Smooth muscle cell (in vitro differentiated cells): ENCODE measurements around the gene YIPF4. TPM values are rescaled to one million over a fixed set of nuclear protein-coding genes. Genes with fewer than 3 reads are reported as not detected.
"Not testable (repeated sequence)": the region's sequence is repeated elsewhere in the genome, so short reads cannot be mapped to it uniquely, and the experiment has no call there.

Experiments
- DNase-seq: peaks from one replicate; lab custom pipeline; 2025; ENCODE audit not compliant: unreplicated experiment; lab: John Stamatoyannopoulos, UW
- H2AFZ ChIP-seq: fragments of 200-600 bp; sonication (generic); 2 replicates; pipeline ENCODE4 v1.6.0; 2016; ENCODE audit warnings: antibody characterized with exemption, low read depth, mild to moderate bottlenecking
- H3F3A ChIP-seq: fragments of 200-600 bp; sonication (generic); 2 replicates; pipeline ENCODE4 v1.6.0; 2017; ENCODE audit warnings: antibody characterized with exemption, low read depth
- H3K27ac ChIP-seq: fragments of 200-600 bp; sonication (generic); 2 replicates; pipeline ENCODE4 v1.5.1; 2016; ENCODE audit warnings: low read depth, mild to moderate bottlenecking
- H3K27me3 ChIP-seq: fragments of 200-600 bp; sonication (generic); 2 replicates; pipeline ENCODE4 v1.6.1; 2016; ENCODE audit warnings: low read depth, mild to moderate bottlenecking
- H3K36me3 ChIP-seq: fragments of 200-600 bp; sonication (generic); 2 replicates; pipeline ENCODE4 v1.5.1; 2016; ENCODE audit warnings: low read depth
- H3K4me1 ChIP-seq: fragments of 200-600 bp; sonication (generic); 2 replicates; pipeline ENCODE4 v1.5.1; 2016; ENCODE audit warnings: low read depth
- H3K4me2 ChIP-seq: fragments of 200-600 bp; sonication (generic); 2 replicates; pipeline ENCODE4 v1.6.0; 2016; ENCODE audit warnings: mild to moderate bottlenecking
- H3K4me3 ChIP-seq: fragments of 200-600 bp; sonication (generic); 2 replicates; pipeline ENCODE4 v1.5.1; 2016; ENCODE audit warnings: mild to moderate bottlenecking
- H3K79me2 ChIP-seq: fragments of 200-600 bp; sonication (generic); 2 replicates; pipeline ENCODE4 v1.6.0; 2016; ENCODE audit warnings: low read depth, mild to moderate bottlenecking
- H3K9ac ChIP-seq: fragments of 200-600 bp; sonication (generic); 2 replicates; pipeline ENCODE4 v1.6.0; 2016; ENCODE audit warnings: low read depth
- H3K9me3 ChIP-seq: fragments of 200-600 bp; sonication (generic); replicated peaks from 2 replicates; pipeline ENCODE4 v1.5.1; 2016; ENCODE audit warnings: low read depth
- H4K20me1 ChIP-seq: fragments of 200-600 bp; sonication (generic); 2 replicates; pipeline ENCODE4 v1.6.0; 2016; ENCODE audit warnings: low read depth
- WGBS: methylation state at CpG from one replicate; pipeline ENCODE4 v1.1.7; 2016; ENCODE audit warnings: low lambda C conversion rate; 5-methylcytosine and 5-hydroxymethylcytosine counted together
- polyA plus RNA-seq: library from polyadenylated mRNA; unstranded; fragments of >200 nt; fragmentation: Nextera tagmentation; extraction: Ambion mirVana; gene quantifications from 2 replicates; pipeline ENCODE4 v1.2.1, GENCODE V29; 2016
- total RNA-seq: library from RNA; depleted of rRNA; stranded (reverse); fragments of >200 nt; gene quantifications from 2 replicates; pipeline ENCODE4 v1.2.3, GENCODE V29; 2014
- TF ChIP-seq, protein P1 (sequence below): fragments of 200-600 bp; sonication (generic); IDR thresholded peaks from 2 replicates; pipeline ENCODE4 v1.5.1; 2017; ENCODE audit warnings: borderline replicate concordance, mild to moderate bottlenecking, antibody characterized with exemption; ENCODE audit not compliant: insufficient read depth, poor library complexity, severe bottlenecking

Gene YIPF4
- total and polyA plus RNA-seq, 2 experiments from 2014 or later, result 36.0 to 56.6 TPM

DNA sequence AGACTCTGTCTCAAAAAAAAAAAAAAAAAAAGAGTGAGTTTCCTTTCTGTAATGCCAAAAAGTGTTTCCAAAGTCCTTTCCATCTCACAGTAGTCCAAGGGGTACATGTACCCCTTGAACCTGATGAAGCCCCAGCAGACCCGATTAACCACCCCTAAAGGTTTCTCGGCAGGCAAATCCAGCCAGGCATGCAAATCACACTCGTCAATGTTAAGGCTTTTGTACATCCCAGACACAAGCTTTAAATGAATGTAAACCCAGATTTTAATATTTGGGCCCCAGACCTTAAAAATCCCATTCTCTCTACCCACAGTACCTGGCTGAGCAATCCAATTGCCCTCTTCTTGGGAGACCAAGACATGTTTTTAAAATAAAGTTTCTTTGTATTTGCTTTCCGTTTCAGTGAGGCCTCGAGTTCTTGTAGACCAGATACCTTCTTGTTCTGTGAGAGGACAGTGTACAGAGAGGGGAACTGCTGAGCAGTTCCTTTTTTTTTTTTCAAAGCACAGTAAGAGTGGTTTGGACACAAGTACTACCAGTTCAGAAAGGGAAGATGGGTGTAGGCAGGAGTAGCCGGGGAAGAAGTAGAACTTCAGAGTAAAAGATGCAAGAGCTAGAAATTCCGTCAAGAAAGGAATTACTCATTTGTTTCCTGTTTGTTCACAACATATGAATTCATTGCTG lies 13.1 kb upstream of the YIPF4 start, which contains the start of gene NLRC4:
Gene NLRC4, minus strand, starts transcription at position 465 of the 684 bp plus-strand sequence. CDS start 8,111 bp downstream, outside the sequence.
- H4K20me1 ChIP-seq, result no peaks in the 10 kb centered on the region
- no peak within 1 kb of the TSS for H3K27ac ChIP-seq
- TF ChIP-seq, protein P1, sequence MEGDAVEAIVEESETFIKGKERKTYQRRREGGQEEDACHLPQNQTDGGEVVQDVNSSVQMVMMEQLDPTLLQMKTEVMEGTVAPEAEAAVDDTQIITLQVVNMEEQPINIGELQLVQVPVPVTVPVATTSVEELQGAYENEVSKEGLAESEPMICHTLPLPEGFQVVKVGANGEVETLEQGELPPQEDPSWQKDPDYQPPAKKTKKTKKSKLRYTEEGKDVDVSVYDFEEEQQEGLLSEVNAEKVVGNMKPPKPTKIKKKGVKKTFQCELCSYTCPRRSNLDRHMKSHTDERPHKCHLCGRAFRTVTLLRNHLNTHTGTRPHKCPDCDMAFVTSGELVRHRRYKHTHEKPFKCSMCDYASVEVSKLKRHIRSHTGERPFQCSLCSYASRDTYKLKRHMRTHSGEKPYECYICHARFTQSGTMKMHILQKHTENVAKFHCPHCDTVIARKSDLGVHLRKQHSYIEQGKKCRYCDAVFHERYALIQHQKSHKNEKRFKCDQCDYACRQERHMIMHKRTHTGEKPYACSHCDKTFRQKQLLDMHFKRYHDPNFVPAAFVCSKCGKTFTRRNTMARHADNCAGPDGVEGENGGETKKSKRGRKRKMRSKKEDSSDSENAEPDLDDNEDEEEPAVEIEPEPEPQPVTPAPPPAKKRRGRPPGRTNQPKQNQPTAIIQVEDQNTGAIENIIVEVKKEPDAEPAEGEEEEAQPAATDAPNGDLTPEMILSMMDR, result no peak
- no peak within 1 kb of the TSS for H2AFZ ChIP-seq
- 85% methylated on average over 7 of the region's 7 CpGs for WGBS
- no peak within 1 kb of the TSS for H3K4me2 ChIP-seq
- no peaks in the 10 kb centered on the region for H3F3A ChIP-seq
- H3K9ac ChIP-seq, result no peak within 1 kb of the TSS
- H3K79me2 ChIP-seq, result no peaks in the 10 kb centered on the region
- no peaks in the 10 kb centered on the region for H3K36me3 ChIP-seq
- H3K4me1 ChIP-seq, result no peaks in the 10 kb centered on the region
- DNase-seq, result no peak
- H3K9me3 ChIP-seq, result no peaks in the 10 kb centered on the region
- no peak within 1 kb of the TSS for H3K4me3 ChIP-seq
- no peaks in the 10 kb centered on the region for H3K27me3 ChIP-seq

DNA sequence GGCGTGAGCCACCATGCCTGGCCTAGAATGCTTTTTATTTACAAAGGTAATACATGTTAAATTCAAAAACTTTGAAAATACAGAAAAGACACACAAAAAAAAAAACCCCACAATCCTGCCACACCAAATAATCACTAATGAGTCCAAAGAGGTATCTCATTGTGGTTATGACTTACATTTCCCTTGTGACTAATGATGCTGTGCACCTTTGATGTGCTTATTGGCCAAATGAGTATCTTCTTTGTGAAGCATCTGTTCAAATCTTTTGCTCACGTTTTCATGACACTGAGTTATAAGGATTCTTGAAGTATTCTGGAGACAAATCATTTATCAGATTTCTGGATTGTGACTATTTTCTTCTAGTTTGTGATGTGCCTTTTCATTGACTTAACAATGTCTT lies 6.6 kb upstream of the YIPF4 start:
- no peak overlapping the region for H3K9ac ChIP-seq
- WGBS, result 51% methylated on average over 2 of the region's 2 CpGs
- TF ChIP-seq, protein P1, result no peak
- H2AFZ ChIP-seq, result no peak overlapping the region
- H3K27me3 ChIP-seq, result peaks cover 13% of the 10 kb centered on the region
- H4K20me1 ChIP-seq, result no peaks in the 10 kb centered on the region
- no peak for DNase-seq
- no peak overlapping the region for H3K27ac ChIP-seq
- no peak overlapping the region for H3K4me3 ChIP-seq
- no peaks in the 10 kb centered on the region for H3K9me3 ChIP-seq
- no peak overlapping the region for H3K4me2 ChIP-seq
- no peaks in the 10 kb centered on the region for H3K79me2 ChIP-seq
- no peaks in the 10 kb centered on the region for H3F3A ChIP-seq
- no peaks in the 10 kb centered on the region for H3K36me3 ChIP-seq
- H3K4me1 ChIP-seq, result no peaks in the 10 kb centered on the region

DNA sequence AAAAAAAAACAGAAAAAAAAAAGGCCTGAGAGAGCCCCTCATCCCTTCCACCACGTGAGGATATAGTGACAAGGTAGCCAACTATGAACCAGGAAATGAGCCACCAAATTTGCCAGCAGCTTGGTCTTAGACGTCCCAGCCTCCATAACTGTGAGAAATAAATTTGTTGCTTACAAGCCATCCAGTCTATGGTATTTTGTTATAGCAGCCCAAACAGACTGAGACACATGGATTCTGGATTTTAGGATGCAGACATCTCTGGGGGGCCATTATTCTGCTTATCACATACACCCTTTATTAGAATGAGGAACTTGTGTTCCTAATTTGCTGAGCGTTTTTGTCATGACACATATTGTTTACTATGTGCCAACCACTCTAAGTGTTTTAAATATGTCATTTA lies 5.4 kb upstream of the YIPF4 start:
- Histone ChIP-seq H3K79me2 (no peaks in the 10 kb centered on the region), H3K9me3 (no peaks in the 10 kb centered on the region), H3K27ac (no peak overlapping the region), H3F3A (no peaks in the 10 kb centered on the region), H3K4me2 (no peak overlapping the region), H3K9ac (no peak overlapping the region), H3K36me3 (no peaks in the 10 kb centered on the region), H3K4me1 (peaks cover under 1% of the 10 kb centered on the region), H3K27me3 (peaks cover 13% of the 10 kb centered on the region), H2AFZ (no peak overlapping the region), H3K4me3 (no peak overlapping the region), H4K20me1 (no peaks in the 10 kb centered on the region)
- 39% methylated on average over 3 of the region's 3 CpGs for WGBS
- TF ChIP-seq, protein P1, result no peak
- no peak for DNase-seq

DNA sequence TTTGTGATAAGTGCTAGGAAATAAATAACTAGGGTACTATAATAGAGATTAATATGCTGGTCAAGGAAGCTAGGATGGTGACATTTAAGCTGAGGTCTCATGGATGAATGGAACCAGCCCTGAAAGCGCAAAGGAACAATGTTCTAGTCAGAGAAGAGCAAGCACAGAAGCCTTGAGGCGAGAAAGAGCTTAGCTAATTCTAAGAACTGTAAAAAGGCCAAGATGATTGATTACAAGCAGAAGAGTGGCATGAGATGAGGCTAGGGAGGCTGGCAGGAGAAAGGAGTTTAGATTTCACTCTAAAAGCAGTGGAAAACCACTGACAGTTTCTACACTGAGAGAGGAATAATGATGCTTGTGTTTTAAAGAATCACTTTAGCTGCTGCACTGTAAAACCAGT lies 3.4 kb upstream of the YIPF4 start:
- Histone ChIP-seq H3K9ac (no peak overlapping the region), H4K20me1 (no peaks in the 10 kb centered on the region), H3K27me3 (peaks cover 13% of the 10 kb centered on the region), H2AFZ (no peak overlapping the region), H3K9me3 (no peaks in the 10 kb centered on the region), H3K4me2 (no peak overlapping the region), H3K4me1 (peaks cover 6% of the 10 kb centered on the region), H3F3A (no peaks in the 10 kb centered on the region), H3K79me2 (peaks cover 16% of the 10 kb centered on the region), H3K36me3 (no peaks in the 10 kb centered on the region), H3K4me3 (no peak overlapping the region), H3K27ac (no peak overlapping the region)
- no peak for DNase-seq
- TF ChIP-seq, protein P1, result no peak
- WGBS, result 84% methylated on average over 2 of the region's 2 CpGs

DNA sequence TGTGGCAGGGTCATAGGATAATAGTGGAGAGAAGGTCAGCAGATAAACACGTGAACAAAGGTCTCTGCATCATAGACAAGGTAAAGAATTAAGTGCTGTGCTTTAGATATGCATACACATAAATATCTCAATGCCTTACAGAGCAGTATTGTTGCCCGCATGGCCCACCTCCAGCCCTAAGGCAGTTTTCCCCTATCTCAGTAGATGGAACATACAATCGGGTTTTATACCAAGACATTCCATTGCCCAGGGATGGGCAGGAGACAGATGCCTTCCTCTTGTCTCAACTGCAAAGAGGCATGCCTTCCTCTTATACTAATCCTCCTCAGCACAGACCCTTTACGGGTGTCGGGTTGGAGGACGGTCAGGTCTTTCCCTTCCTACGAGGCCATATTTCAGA lies 1.9 kb upstream of the YIPF4 start:
- DNase-seq, H3K27ac ChIP-seq, H3K4me2 ChIP-seq, H3K9me3 ChIP-seq, H3K9ac ChIP-seq, H3F3A ChIP-seq, H3K4me1 ChIP-seq, H3K36me3 ChIP-seq, H4K20me1 ChIP-seq, H3K4me3 ChIP-seq, H2AFZ ChIP-seq, H3K27me3 ChIP-seq: not testable (repeated sequence)
- 91% methylated on average over 7 of the region's 7 CpGs for WGBS
- H3K79me2 ChIP-seq, result peaks cover 31% of the 10 kb centered on the region
